ENCODE data around the gene SLC6A16. TPM values are rescaled to one million over a fixed set of nuclear protein-coding genes. Genes with fewer than 3 reads are reported as not detected.
"Not testable (repeated sequence)": the region's sequence is repeated elsewhere in the genome, so short reads cannot be mapped to it uniquely, and the experiment has no call there.

Gene SLC6A16
- total RNA-seq, 1 donor from 2014 or later, result 0.44 TPM

DNA sequence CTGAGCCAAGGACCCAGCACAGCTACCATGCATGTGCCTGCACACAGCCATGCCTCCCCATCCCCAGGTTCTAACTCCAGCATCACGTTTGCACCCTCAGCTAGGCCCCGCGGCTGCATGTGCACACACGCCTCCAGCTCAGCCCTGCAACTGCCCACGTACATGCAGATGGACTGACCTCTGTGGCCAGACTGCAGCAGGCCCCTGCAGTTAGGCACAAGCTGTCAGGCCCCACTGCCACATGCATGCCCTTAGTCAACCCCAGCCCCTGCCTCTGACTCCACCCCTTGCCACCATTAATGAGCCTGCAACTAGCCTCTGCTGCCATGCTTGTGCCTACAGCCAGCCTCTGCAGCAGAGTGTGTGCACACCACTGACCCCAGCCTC is 23.1 kb downstream of the SLC6A16 start:
- Mint-ChIP-seq H3K27ac (no peak overlapping the region), H3K27me3 (ENCODE audit: insufficient read depth) (peaks cover 11% of the 10 kb centered on the region)
- intact Hi-C loops (cut with micrococcal nuclease), result loop anchor here (1.0 kb wide), 2 partner anchors 26 to 76 kb away; no protein-coding TSS in a partner anchor

DNA sequence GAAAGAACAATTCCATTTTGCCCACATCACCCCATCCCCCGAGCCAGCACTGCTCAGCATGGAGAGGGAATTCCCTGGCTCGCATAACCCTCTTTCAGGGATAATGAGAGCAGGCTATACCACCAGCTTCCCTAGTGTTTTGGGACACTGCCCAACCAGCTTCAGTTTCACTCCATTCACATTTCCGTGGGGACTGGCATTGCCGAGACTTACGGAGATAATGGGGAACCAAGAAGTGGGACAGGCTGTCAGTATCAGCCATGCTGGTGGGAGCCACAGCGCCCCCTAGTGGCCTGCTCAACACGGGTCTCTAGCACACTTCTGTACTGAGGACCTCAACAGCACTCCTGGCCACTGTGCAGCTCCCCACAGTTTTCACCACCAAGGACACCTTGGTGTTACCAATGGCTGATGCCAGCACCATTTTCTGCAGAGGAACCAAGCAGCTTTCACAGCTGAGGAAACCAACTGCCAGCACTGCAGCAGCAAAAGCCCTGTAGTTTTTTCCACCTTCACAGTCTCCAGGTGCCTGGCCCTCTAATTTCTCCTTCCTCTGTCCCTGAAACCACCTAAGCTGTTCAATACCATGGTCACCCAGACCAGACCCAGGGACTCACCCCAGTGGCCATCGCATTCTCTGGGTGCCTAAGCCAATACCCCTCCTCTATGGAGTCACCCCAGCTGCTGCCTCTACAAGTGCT is 23.7 kb downstream of the SLC6A16 start:
- H3K36me3 Mint-ChIP-seq (ENCODE audit: low read depth), result no peaks in the 10 kb centered on the region
- intact Hi-C loops (cut with micrococcal nuclease), result loop anchor here (1.0 kb wide), 2 partner anchors 27 to 75 kb away; no protein-coding TSS in a partner anchor

More for the DNA sequence above, 23.1 kb downstream of the SLC6A16 start:
- no peak overlapping the region for H3K4me3 Mint-ChIP-seq
- no peaks in the 10 kb centered on the region for H3K9me3 Mint-ChIP-seq
- H3K4me1 Mint-ChIP-seq (ENCODE audit: low read depth), result no peaks in the 10 kb centered on the region
- DNase-seq (ENCODE audit: low spot score), result no peak
- no peaks in the 10 kb centered on the region for H3K36me3 Mint-ChIP-seq (ENCODE audit: low read depth)

DNA sequence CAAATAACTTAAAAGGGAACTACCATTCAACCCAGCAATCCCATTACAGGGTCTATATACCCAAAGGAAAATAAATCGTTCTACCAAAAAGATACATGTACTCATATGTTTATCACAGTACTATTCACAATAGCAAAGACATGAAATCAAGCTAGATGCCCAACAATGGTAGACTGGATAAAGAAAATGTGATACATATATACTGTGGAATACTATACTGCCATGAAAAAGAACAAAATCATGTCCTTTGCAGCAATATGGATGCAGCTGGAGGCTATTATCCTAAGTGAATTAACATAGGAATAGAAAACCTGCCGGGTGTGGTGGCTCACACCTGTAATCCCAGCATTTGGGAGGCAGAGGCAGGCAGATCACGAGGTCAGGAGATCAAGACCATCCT is 26.3 kb downstream of the SLC6A16 start:
- H3K4me1 Mint-ChIP-seq (ENCODE audit: low read depth); H3K27ac Mint-ChIP-seq; intact Hi-C loops (cut with micrococcal nuclease); DNase-seq (ENCODE audit: low spot score); H3K9me3 Mint-ChIP-seq; H3K4me3 Mint-ChIP-seq; H3K36me3 Mint-ChIP-seq (ENCODE audit: low read depth): not testable (repeated sequence)
- H3K27me3 Mint-ChIP-seq (ENCODE audit: insufficient read depth), result peaks cover 11% of the 10 kb centered on the region

More for the DNA sequence above, 23.7 kb downstream of the SLC6A16 start:
- Mint-ChIP-seq H3K4me3 (no peak overlapping the region), H3K27me3 (ENCODE audit: insufficient read depth) (peaks cover 11% of the 10 kb centered on the region), H3K27ac (no peak overlapping the region), H3K9me3 (no peaks in the 10 kb centered on the region), H3K4me1 (ENCODE audit: low read depth) (no peaks in the 10 kb centered on the region)
- peak; percentile 59 for DNase-seq (ENCODE audit: low spot score)

DNA sequence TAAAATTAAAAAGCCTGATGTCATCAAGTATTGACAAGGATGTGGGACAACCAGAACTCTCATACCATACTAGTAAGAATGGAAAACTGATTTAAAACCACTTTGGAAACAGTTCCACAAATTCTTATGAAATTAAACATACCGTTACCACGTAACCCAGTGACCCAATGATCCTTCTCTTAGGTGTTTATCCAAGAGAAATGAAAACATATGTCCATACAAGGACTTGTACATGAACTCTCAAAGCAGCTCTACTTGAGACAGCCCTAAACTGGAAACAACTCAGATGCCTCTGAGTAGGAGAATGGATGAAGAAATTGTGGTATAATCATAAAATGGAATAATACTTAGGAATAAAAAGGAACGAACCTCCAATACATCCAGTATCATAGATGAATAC is 27.6 kb downstream of the SLC6A16 start:
- H3K9me3 Mint-ChIP-seq, result no peaks in the 10 kb centered on the region
- no peaks in the 10 kb centered on the region for H3K36me3 Mint-ChIP-seq (ENCODE audit: low read depth)
- no peaks in the 10 kb centered on the region for H3K4me1 Mint-ChIP-seq (ENCODE audit: low read depth)
- no peak for DNase-seq (ENCODE audit: low spot score)
- intact Hi-C loops (cut with micrococcal nuclease), result no loop called here
- H3K4me3 Mint-ChIP-seq, result no peak overlapping the region
- H3K27ac Mint-ChIP-seq, result no peak overlapping the region
- peaks cover 11% of the 10 kb centered on the region for H3K27me3 Mint-ChIP-seq (ENCODE audit: insufficient read depth)

DNA sequence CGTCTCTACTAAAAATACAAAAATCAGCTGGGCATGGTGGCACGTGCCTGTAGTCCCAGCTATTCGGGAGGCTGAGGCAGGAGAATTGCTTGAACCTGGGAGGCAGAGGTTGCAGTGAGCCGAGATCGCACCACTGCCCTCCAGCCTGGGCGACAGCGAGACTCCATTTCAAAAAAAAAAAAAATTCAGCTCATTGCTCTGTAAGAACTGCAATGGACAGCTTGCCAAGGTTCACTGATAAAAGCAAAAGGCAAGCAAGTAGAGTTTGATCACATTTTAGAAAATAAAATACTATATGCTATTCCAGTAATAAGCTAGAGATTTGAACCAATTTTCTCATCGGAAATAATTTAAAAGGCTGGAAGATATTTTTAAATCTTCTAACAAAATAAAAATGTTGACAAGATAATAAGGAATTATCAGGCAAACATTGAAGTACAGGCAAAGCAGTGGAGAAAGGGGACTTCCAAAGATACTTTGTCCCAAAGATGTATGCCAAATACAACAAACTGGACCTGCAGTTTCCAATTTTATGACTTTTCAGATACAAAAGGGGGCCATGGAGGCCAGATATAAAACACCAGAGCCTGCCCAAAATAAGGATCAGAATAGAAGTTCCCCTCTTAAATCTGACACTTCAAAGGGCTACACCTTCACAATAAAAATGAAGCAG is 29.6 kb downstream of the SLC6A16 start:
- Mint-ChIP-seq H3K4me1 (ENCODE audit: low read depth) (no peaks in the 10 kb centered on the region), H3K36me3 (ENCODE audit: low read depth) (no peaks in the 10 kb centered on the region), H3K27me3 (ENCODE audit: insufficient read depth) (peaks cover 10% of the 10 kb centered on the region), H3K9me3 (no peaks in the 10 kb centered on the region), H3K27ac (no peak overlapping the region), H3K4me3 (no peak overlapping the region)
- intact Hi-C loops (cut with micrococcal nuclease), result no loop called here
- DNase-seq (ENCODE audit: low spot score), result no peak

DNA sequence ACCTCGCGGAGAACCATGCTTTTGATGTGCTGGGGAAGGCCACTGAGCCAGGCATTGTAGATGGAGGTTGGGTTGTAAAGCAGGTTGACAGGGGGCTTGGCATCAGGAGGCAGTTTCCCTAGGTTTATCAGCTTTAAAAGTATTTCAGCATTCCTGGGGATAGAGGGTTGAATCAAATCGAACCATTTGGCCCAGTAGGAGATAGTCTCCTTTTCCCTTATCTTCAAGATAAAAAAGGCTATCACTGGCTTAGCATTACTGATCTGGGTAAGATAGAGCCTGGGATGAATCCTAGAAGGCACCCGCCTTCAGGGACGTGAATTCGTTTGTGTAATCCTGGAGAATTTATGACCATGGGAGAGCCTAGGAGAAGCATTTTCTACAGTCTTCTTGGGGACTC is 30.6 kb downstream of the SLC6A16 start:
- Mint-ChIP-seq H3K36me3 (ENCODE audit: low read depth) (no peaks in the 10 kb centered on the region), H3K27ac (no peak overlapping the region), H3K27me3 (ENCODE audit: insufficient read depth) (peaks cover 8% of the 10 kb centered on the region), H3K9me3 (no peaks in the 10 kb centered on the region), H3K4me3 (no peak overlapping the region), H3K4me1 (ENCODE audit: low read depth) (no peaks in the 10 kb centered on the region)
- no peak for DNase-seq (ENCODE audit: low spot score)
- intact Hi-C loops (cut with micrococcal nuclease), result no loop called here

DNA sequence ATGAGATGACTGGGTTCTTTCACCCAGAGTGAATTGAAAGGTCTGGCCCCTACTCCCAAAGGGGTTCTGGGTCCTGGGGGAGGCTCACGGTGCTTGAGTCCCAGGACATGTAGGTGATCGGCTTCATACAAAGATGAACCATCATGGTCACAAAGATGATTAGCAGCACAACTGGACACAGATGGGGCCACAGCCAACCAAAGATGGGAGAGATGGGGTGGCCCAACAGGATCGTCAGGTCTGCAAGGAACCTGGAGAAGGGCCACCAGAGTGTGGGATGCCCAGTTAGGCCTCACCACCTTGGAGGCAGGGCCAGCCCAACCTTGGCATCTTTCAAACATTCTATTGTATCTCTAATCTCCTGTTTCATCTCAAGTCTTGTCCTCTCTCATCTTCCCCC is 34.5 kb downstream of the SLC6A16 start:
- H3K4me3 Mint-ChIP-seq, result no peak overlapping the region
- no peak overlapping the region for H3K27ac Mint-ChIP-seq
- DNase-seq (ENCODE audit: low spot score), result no peak
- H3K27me3 Mint-ChIP-seq (ENCODE audit: insufficient read depth), result peaks cover 6% of the 10 kb centered on the region
- H3K9me3 Mint-ChIP-seq, result no peaks in the 10 kb centered on the region
- H3K4me1 Mint-ChIP-seq (ENCODE audit: low read depth), result no peaks in the 10 kb centered on the region
- H3K36me3 Mint-ChIP-seq (ENCODE audit: low read depth), result no peaks in the 10 kb centered on the region
- intact Hi-C loops (cut with micrococcal nuclease), result no loop called here

DNA sequence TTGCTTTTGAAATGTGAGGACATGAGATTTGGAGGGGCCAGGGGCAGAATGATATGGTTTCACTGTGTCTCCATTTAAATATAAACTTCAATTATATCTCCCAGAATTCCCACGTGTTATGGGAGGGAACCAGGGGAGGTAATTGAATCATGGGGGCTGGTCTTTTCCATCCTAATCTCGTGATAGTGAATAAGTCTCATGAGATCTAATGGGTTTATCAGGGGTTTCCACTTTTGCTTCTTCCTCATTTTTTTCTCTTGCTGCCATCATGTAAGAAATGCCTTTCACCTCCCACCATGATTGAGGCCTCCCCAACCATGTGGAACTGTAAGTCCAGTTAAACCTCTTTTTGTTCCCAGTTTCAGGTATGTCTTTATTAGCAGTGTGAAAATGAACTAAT is 35.7 kb downstream of the SLC6A16 start:
- H3K4me3 Mint-ChIP-seq; DNase-seq (ENCODE audit: low spot score); H3K9me3 Mint-ChIP-seq; H3K4me1 Mint-ChIP-seq (ENCODE audit: low read depth); intact Hi-C loops (cut with micrococcal nuclease); H3K27me3 Mint-ChIP-seq (ENCODE audit: insufficient read depth); H3K27ac Mint-ChIP-seq; H3K36me3 Mint-ChIP-seq (ENCODE audit: low read depth): not testable (repeated sequence)

DNA sequence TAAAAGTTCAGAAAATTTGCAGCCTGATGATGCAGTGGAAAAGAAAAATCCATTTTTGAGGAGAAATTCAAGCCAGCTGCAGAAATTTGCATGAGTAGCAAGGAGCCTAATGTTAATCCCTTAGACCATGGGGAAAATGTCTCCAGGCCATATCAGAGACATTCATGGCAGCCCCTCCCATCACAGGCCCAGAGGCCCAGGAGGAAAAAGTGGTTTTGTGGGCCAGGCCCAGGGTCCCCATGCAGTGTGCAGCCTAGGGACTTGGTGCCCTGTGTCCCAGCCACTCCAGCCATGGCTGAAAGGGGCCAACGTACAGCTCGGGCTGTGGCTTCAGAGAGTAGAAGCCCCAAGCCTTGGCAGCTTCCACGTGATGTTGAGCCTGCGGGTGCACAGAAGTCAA is 36.8 kb downstream of the SLC6A16 start:
- H3K4me1 Mint-ChIP-seq (ENCODE audit: low read depth); H3K9me3 Mint-ChIP-seq; intact Hi-C loops (cut with micrococcal nuclease); DNase-seq (ENCODE audit: low spot score); H3K27ac Mint-ChIP-seq; H3K4me3 Mint-ChIP-seq; H3K27me3 Mint-ChIP-seq (ENCODE audit: insufficient read depth); H3K36me3 Mint-ChIP-seq (ENCODE audit: low read depth): not testable (repeated sequence)

DNA sequence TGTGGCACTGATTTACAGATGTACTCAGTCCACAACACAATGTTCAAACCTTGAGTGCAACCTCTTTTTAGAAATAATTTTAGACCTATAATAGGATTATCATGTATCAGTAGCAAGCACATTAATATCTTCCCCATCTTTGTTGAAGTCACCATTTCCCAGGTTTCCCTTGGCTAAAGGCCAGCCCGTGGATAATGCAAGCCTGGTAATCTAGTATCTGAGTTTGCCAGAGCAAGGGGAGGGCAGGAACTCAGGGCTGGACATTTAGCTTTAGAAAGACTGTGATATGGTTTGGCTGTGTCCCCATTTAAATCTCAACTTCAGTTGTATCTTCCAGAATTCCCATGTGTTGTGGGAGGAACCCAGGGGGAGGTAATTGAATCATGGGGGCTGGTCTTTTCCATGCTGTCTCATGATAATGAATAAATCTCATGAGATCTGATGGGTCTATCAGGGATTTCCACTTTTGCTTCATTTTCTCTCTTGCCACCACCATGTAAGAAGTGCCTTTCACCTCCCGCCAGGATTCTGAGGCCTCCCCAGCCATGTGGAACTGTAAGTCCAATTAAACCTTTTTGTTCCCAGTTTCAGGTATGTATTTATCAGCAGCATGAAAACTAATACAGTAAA is 37.7 kb downstream of the SLC6A16 start:
- Mint-ChIP-seq H3K4me3 (no peak overlapping the region), H3K4me1 (ENCODE audit: low read depth) (no peaks in the 10 kb centered on the region), H3K36me3 (ENCODE audit: low read depth) (no peaks in the 10 kb centered on the region), H3K27me3 (ENCODE audit: insufficient read depth) (peaks cover 4% of the 10 kb centered on the region), H3K9me3 (no peaks in the 10 kb centered on the region), H3K27ac (no peak overlapping the region)
- intact Hi-C loops (cut with micrococcal nuclease), result no loop called here
- DNase-seq (ENCODE audit: low spot score), result no peak

DNA sequence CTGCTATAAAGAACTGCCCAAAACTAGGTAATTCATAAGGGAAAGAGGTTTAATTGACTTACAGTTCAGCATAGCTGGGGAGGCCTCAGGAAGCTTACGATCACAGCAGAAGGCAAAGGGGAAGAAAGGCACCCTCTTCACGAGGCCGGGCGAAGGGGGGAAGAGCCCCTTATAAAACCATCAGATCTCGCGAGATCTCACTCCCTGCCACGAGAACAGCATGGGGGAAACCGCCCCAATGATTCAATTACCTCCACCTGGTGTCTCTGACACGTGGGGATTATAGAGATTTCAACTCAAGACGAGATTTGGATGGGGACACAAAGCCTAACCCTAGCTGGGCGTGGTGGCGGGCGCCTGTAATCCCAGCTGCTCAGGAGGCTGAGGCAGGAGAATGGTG is 42.8 kb downstream of the SLC6A16 start:
- H3K9me3 Mint-ChIP-seq, result no peaks in the 10 kb centered on the region
- H3K4me1 Mint-ChIP-seq (ENCODE audit: low read depth), result no peaks in the 10 kb centered on the region
- no peak for DNase-seq (ENCODE audit: low spot score)
- intact Hi-C loops (cut with micrococcal nuclease), result no loop called here
- H3K27ac Mint-ChIP-seq, result no peak overlapping the region
- no peak overlapping the region for H3K4me3 Mint-ChIP-seq
- H3K36me3 Mint-ChIP-seq (ENCODE audit: low read depth), result no peaks in the 10 kb centered on the region
- peaks cover 4% of the 10 kb centered on the region for H3K27me3 Mint-ChIP-seq (ENCODE audit: insufficient read depth)

DNA sequence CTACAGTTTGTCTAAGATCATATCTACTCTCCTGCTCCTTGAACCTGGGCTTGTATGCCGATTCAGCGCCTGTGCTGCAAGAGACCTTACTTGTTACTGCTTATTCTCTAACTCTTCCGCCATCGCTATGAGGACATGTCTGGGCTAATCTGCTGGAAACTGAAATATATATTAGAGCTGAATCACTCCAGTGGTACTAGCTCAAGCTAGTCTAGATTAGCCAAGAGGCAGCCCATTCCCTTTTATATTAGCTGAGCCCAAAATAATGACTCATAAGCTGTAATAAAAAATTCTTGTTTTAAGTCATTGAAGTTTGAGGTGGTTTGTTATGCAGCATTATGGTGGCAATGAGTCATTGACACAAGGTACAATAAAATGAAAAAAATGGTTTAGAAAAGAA is 52.8 kb downstream of the SLC6A16 start:
- intact Hi-C loops (cut with micrococcal nuclease), result no loop called here
- Mint-ChIP-seq H3K4me1 (ENCODE audit: low read depth) (no peaks in the 10 kb centered on the region), H3K27me3 (ENCODE audit: insufficient read depth) (peaks cover 14% of the 10 kb centered on the region), H3K4me3 (no peak overlapping the region), H3K9me3 (no peaks in the 10 kb centered on the region), H3K27ac (no peak overlapping the region), H3K36me3 (ENCODE audit: low read depth) (no peaks in the 10 kb centered on the region)
- no peak for DNase-seq (ENCODE audit: low spot score)

DNA sequence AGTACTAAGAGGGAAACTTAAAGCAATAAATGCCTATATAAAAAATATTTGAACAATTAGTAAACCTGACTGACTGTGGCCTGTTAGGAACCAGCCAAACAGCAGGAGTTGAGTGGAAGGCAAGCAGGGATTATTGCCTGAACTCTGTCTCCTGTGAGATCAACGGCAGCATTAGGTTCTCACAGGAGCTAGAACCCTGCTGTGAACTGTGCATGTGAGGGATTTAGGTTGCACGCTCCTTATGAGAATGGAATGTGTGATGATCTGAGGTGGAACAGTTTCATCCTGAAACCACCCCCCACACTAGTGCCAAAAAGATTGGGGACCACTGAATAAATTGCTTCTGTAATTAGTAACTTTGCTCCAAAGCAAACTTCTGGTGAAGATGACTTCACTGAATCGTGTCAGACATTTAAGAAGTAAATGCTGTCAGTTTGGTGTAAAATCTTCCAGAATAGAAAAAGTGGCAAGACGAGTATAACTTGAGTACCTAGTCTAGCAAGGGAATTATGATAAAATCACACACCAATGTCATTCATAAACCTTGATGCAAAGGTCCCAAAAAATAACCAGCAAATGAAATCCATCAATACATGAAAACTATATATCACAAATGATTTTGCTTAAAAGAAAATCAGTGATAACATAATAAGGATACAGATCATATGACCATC is 53.8 kb downstream of the SLC6A16 start:
- DNase-seq (ENCODE audit: low spot score), result no peak
- intact Hi-C loops (cut with micrococcal nuclease), result no loop called here
- Mint-ChIP-seq H3K4me1 (ENCODE audit: low read depth) (no peaks in the 10 kb centered on the region), H3K36me3 (ENCODE audit: low read depth) (no peaks in the 10 kb centered on the region), H3K4me3 (no peak overlapping the region), H3K27me3 (ENCODE audit: insufficient read depth) (peaks cover 14% of the 10 kb centered on the region), H3K9me3 (peaks cover 6% of the 10 kb centered on the region), H3K27ac (no peak overlapping the region)
